Glomerular visceral epithelial cell (primary cell): ENCODE data around the gene ZNF439.
"Not testable (repeated sequence)": the region's sequence is repeated elsewhere in the genome, so short reads cannot be mapped to it uniquely, and the experiment has no call there.

Experiments used
- DNase-seq: peaks from one replicate; pipeline ENCODE4 v3.0.0-alpha.2; 2016; ENCODE audit errors: extremely low spot score

The ZNF439 gene

GRCh38 chr19:11868188-11868587 is 19.7 kb downstream of the ZNF439 start:
- no peak for DNase-seq

GRCh38 chr19:11872624-11873023 is 24.1 kb downstream of the ZNF439 start:
- DNase-seq, result no peak

DNA sequence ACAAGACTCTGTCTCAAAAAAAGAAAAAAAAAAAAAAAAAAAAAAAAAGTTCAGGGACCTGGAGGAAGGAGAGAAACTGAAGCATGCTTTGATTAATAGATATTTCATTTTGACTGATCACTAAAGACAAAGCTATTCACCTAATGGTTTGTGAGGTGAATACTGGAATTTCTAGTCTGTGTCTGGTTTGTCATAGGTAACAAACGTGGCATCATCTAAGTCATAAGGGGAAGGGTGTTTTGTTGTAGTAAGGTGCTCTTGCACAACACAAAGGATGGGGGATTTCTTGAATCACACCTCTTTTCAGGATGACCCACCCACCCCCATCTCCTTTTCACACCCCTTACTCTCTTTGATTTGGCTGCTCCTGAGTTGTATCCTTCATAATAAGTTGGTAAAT is 25.2 kb downstream of the ZNF439 start:
- DNase-seq, result no peak

DNA sequence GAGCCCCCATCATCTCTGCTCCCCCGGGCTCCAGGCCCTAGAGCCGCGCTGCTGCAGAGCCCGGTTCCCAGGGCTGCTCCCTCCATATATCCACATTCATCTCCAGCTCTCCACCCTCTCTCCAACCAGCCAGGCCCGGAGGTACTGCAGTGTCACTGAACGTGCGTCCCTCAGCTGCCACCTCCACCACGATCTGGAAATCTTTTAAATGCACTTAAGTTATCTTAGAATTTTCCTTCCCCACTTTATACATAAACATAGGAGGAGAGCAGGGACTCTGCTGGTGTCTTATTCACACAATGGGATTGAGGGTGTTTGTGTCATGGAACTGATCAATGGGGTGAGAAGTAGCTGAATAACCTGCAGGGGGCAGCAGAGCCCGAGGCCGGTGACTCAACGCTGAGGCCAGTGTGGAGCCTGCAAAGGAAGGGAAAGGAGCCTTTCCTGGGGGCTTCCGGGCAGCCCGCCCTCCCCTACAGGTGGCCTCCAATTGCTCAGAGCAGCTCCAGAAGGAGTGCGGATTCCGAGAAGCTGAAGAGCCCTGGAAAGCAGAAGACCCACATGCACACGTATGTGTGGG is 31.3 kb downstream of the ZNF439 start:
- DNase-seq, result not testable (repeated sequence)

DNA sequence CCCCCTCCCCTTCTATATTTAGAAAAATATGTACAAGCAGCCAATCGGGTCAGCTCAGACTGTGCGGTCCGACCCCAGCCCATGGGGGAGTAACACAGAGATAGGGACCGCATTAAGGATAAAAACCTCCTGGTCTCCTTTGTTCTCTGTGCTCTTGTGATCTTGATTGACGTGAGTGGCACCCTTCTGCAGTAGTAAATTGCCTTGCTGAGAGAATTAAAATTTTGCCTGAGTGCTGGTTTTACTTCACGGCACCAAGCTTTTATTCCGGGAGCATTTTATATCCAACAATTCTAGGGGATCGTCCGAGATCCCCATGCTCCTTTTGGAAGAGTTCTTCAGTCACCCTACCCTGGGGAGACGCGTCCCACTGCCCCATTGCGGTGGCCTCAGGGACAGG is 32.1 kb downstream of the ZNF439 start:
- DNase-seq, result no peak

DNA sequence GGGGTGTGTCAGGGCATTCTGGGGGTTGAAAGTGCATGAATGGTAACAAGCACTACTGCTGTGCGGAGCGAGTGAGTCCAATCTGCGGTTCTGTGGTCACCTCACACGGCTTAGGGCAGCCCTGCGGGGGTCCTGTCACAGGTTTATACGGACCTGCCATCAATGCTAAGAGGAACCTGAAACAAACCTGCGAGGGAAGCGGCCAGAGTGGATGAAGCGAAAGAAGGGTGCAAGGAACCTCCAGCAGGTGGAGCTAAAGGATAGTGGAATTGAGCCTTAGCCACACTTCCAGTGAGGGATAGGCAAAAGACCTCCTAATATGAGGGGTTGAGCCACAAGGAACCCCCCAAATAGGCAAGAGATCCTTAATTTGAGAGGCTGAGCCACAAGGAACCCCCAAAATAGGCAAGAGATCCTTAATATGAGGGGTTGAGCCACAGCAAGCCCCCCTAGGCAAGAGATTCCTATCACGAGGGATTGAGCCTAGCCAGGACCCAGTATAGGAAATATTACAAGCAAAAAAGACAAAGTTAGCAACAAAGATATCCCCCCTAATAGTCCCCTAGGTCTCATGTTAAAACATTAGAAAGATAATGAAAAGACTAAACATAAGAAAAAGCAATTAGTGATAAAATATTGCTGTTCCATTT is 32.8 kb downstream of the ZNF439 start:
- DNase-seq, result peak; percentile 43

DNA sequence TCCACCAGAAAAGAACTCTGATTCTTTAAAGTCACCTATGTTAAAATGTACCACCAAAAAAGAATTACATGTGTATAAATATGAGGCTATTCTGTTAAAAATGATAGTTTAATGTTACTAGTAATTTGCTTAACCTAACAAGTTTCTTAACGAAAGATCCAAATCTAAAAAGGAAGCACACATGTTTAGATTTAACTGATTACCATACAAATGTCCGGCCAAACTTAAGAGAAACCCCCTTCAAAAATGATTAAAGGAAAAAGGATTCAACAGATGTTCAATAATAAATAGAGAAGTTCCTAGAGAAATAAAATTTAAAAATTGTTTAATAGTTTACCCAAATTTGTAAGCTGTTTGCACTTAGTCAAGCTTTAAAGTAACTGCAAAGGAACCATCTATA is 34.1 kb downstream of the ZNF439 start:
- no peak for DNase-seq

- DNase-seq, result no peak
Measured at GRCh38 chr19:11887234-11887610, 38.7 kb downstream of the ZNF439 start.

- peak; percentile 87 for DNase-seq
Measured at GRCh38 chr19:11887611-11888531, 39.3 kb downstream of the ZNF439 start, which contains the start of gene ZNF69. ZNF69 (plus strand) TSS chr19:11887782; CDS start chr19:11887924, 142 bp downstream.

DNA sequence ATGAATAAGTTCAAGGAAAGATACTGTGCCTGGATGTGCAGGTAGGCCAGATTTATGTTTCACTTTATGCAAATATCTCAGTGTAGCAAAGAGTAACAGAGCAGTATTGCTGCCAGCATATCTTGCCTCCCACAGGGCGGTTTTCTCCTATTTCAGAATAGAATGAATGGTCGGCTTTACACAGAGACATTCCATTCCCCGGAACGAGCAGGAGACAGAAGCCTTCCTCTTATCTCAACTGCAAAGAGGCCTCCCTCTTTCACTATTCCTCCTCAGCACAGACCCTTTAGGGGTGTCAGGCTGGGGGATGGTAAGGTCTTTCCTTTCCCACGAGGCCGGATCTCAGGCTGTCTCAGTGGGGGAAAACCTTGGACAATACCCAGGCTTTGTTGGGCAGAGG is 41.4 kb downstream of the ZNF439 start:
- not testable (repeated sequence) for DNase-seq

DNA sequence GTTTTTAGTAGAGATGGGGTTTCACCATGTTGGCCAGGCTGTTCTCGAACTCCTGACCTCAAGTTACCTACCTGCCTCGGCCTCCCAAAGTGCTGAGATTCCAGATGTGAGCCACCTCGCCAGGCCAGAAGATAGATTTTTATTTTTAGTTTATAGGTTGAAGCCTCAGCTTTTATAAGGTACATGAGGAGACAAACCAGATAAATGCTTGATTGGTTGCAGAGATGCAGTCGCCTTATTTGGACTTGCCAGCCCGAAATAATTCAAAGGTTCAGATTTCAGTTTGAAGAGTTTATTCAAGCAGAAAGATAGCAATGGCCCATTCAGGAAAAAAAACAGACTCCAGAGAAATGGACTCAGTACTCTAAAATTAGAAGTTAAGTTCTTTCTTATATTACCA is 42.1 kb downstream of the ZNF439 start:
- DNase-seq, result no peak

DNA sequence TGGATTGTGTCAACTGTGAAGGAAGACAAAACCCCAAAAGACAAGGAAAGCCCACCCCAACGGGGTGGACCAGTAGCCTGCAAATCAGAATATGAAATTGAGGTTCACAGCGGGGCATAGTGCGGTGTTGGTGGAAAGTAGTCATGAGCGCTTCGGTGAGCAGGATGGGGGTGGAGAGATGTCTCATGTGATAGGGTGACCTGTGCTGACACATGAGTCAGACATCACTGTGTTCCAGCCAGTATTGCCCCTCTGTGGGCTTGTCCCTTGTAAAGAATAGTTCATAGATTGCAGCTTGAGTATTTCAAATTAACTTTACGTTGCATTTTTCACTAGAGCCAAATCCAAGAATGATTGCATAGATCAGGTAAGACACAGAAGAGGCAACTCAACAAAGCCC is 46.3 kb downstream of the ZNF439 start:
- DNase-seq, result no peak

DNA sequence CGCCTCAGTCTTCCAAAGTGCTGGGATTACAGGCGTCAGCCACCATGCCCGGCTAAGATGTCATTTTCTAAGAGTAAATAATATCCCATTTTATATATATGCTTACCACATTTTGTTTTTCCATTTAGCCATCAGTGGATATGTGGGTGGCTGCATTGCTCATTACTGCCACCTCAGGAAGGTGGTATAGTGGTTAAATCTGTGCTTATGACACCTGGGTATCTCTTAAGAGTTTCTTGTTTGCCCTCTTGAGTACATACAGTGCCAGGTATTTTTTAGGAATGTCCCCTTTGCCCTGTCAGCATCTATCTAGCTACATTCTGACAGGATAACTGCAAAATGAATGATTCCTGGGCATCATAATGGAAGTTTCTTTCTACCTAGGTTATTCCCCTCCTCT is 53.7 kb downstream of the ZNF439 start:
- no peak for DNase-seq

- no peak for DNase-seq
Measured at GRCh38 chr19:11905928-11906327, 57.4 kb downstream of the ZNF439 start.

DNA sequence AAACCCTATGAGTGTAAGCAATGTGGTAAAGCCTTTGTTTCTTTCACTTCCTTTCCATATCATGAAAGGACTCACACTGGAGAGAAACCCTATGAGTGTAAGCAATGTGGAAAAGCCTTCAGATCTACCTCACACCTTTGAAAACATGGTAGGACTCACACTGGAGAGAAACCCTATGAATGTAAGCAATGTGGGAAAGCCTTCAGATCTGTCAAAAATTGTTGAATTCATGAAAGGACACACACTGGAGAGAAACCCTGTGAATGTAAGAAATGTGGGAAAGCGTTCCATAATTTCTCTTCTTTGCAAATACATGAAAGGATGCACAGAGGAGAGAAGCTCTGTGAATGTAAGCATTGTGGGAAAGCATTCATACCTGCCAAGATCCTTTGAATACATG is 63.4 kb downstream of the ZNF439 start:
- not testable (repeated sequence) for DNase-seq

GRCh38 chr19:11914417-11915051 is 66.0 kb downstream of the ZNF439 start:
- not testable (repeated sequence) for DNase-seq
